Karpas-422 (cell line): ENCODE data around the gene GPR142. TPM values are rescaled to one million over a fixed set of nuclear protein-coding genes. Genes with fewer than 3 reads are reported as not detected.

Source experiments
- DNase-seq: peaks from one replicate; pipeline ENCODE4 v3.0.0-alpha.2; 2015
- H2AFZ ChIP-seq: fragments of 200-600 bp; sonication (generic); 2 replicates; pipeline ENCODE4 v1.6.1; 2014; ENCODE audit warnings: antibody characterized with exemption, low read length, mixed read lengths
- H3K27ac ChIP-seq: fragments of 200-600 bp; sonication (generic); 2 replicates; pipeline ENCODE4 v1.5.1; 2014; ENCODE audit warnings: mild to moderate bottlenecking, low read length, moderate library complexity
- H3K27me3 ChIP-seq: fragments of 200-600 bp; sonication (generic); 2 replicates; pipeline ENCODE4 v1.6.1; 2014; ENCODE audit warnings: low read length, mixed read lengths
- H3K36me3 ChIP-seq: fragments of 200-600 bp; sonication (generic); 2 replicates; pipeline ENCODE4 v1.6.1; 2014; ENCODE audit warnings: low read length, mixed read lengths; ENCODE audit not compliant: insufficient read depth
- H3K4me1 ChIP-seq: fragments of 200-600 bp; sonication (generic); 2 replicates; pipeline ENCODE4 v1.6.1; 2014; ENCODE audit warnings: mild to moderate bottlenecking, low read length, mixed read lengths
- H3K4me2 ChIP-seq: fragments of 200-600 bp; sonication (generic); 2 replicates; pipeline ENCODE4 v1.6.1; 2014; ENCODE audit warnings: low read length, low read depth, mild to moderate bottlenecking; ENCODE audit not compliant: poor library complexity, severe bottlenecking
- H3K4me3 ChIP-seq: fragments of 200-600 bp; sonication (generic); 2 replicates; pipeline ENCODE4 v1.5.1; 2014; ENCODE audit warnings: mild to moderate bottlenecking, antibody characterized with exemption, low read length, mixed read lengths
- H3K79me2 ChIP-seq: fragments of 200-600 bp; sonication (generic); 2 replicates; pipeline ENCODE4 v1.6.1; 2014; ENCODE audit warnings: mild to moderate bottlenecking, low read length, mixed read lengths
- H3K9ac ChIP-seq: fragments of 200-600 bp; sonication (generic); 2 replicates; pipeline ENCODE4 v1.6.0; 2014; ENCODE audit warnings: low read length
- H3K9me2 ChIP-seq: fragments of 200-600 bp; sonication (generic), shearing (Covaris generic); replicated peaks from 2 replicates; pipeline ENCODE4 v1.6.0; 2014; ENCODE audit warnings: mild to moderate bottlenecking, low read length, moderate library complexity; ENCODE audit not compliant: insufficient read depth
- H3K9me3 ChIP-seq: fragments of 300-700, 200-600 bp; sonication (generic); 2 replicates; pipeline ENCODE4 v1.6.1; 2014; ENCODE audit warnings: low read length, mixed read lengths
- H4K20me1 ChIP-seq: fragments of 200-600 bp; sonication (generic); 2 replicates; pipeline ENCODE4 v1.6.1; 2014; ENCODE audit warnings: mild to moderate bottlenecking, antibody characterized with exemption, low read length, low read depth; ENCODE audit not compliant: insufficient read depth
- total RNA-seq: library from RNA; depleted of rRNA; stranded (reverse); fragments of >200 nt; shearing (Covaris generic); gene quantifications from 2 replicates; pipeline ENCODE4 v1.2.3, GENCODE V29; 2014; ENCODE audit warnings: low replicate concordance

Gene GPR142
- total RNA-seq, 1 experiment from 2014 or later = not detected

DNA sequence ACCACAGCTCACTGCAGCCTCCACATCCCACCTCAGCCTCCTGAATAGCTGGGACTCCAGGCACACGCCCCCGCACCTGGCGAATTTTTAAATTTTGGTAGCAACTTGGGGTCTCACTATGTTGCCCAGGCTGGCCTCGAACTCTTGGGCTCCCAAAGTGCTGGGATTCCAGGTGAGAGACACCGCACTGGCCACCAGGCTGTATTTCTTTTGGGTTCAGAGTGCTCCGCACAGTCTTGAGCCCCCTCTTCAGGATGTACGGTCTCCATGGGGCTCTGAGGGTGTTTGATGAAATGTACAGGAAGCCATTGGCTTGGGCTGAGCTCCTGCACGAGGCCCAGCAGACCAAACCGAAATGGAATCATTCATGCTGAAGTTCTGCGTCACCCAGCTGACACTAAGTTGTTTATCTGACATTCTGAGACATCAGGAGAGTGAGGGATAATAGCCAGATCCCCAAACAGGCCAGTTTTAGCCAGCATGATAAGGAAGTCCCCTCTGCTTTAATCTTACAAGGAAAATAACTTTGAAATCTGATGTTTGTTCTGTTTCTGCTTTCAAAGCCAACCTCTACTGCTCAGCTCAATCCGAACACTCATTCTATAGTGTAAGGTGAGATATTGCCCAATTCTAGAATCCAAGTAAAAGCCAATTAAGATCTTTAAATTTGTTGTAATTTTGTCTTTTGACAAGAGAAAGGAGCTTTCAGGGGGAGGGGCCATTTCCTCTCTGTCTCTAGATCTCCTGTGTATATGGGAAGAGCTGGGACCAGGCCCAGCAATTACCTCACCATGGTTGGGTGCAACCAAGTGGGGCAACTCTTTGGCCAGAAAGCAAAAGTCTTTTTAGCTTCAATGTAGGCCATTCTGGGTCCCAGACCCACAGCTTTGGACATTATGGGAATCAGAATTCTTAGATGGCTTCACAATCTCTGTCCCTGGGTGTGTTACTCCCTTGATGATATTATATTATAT is 23.7 kb downstream of the GPR142 start:
- H3K36me3 ChIP-seq = no peaks in the 10 kb centered on the region
- no peaks in the 10 kb centered on the region for H3K4me1 ChIP-seq
- no peaks in the 10 kb centered on the region for H3K27me3 ChIP-seq
- H3K4me3 ChIP-seq = no peak overlapping the region
- no peak overlapping the region for H2AFZ ChIP-seq
- H3K79me2 ChIP-seq = no peaks in the 10 kb centered on the region
- no peak overlapping the region for H3K27ac ChIP-seq
- no peak for DNase-seq
- no peaks in the 10 kb centered on the region for H4K20me1 ChIP-seq
- H3K9ac ChIP-seq = no peak overlapping the region
- no peaks in the 10 kb centered on the region for H3K9me2 ChIP-seq
- H3K9me3 ChIP-seq = no peaks in the 10 kb centered on the region
- H3K4me2 ChIP-seq = no peak overlapping the region

- Histone ChIP-seq H3K4me3 (no peak overlapping the region), H3K36me3 (no peaks in the 10 kb centered on the region), H3K4me2 (no peak overlapping the region), H3K9me2 (no peaks in the 10 kb centered on the region), H4K20me1 (no peaks in the 10 kb centered on the region), H2AFZ (no peak overlapping the region), H3K4me1 (no peaks in the 10 kb centered on the region), H3K27ac (no peak overlapping the region), H3K79me2 (no peaks in the 10 kb centered on the region), H3K9ac (no peak overlapping the region), H3K27me3 (no peaks in the 10 kb centered on the region), H3K9me3 (no peaks in the 10 kb centered on the region)
- no peak for DNase-seq
Observed at GRCh38 chr17:74391771-74392170, 24.5 kb downstream of the GPR142 start.

- H3K79me2 ChIP-seq = no peaks in the 10 kb centered on the region
- no peak overlapping the region for H2AFZ ChIP-seq
- no peak overlapping the region for H3K4me2 ChIP-seq
Observed at GRCh38 chr17:74392848-74393247, 25.5 kb downstream of the GPR142 start.

DNA sequence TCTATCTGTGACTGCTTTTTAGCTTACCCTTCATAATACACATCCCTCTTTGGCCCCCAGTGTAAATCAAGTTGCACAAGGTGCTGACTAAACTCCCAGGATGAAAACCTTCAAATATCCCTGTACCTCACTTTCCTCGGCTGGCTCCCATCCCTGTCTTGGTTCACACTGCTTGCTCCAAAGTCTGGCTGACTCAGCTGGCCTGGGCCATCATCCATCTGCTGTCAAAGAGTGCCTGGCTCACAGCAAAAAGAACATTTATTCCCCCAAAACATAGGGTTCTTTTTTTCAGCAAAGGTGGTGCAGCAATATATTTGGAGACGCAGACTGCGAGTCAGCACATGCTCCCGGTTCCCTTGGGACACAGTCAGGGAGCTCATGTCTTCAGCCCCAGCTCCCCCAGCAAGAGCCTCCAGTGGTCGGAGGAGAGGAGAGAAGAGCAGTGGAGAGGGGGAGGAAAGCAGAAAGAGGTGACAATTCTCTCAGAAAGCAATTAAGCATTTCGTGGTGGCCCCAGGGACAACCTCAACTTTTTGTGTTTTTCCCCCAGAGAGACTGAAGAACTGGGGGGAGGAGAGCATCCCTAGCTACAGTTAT is 26.1 kb downstream of the GPR142 start:
- no peak for DNase-seq
- no peaks in the 10 kb centered on the region for H4K20me1 ChIP-seq
- H3K27me3 ChIP-seq = no peaks in the 10 kb centered on the region
- no peak overlapping the region for H3K4me3 ChIP-seq
- H2AFZ ChIP-seq = no peak overlapping the region
- no peaks in the 10 kb centered on the region for H3K9me3 ChIP-seq
- H3K79me2 ChIP-seq = no peaks in the 10 kb centered on the region
- no peaks in the 10 kb centered on the region for H3K4me1 ChIP-seq
- no peaks in the 10 kb centered on the region for H3K9me2 ChIP-seq
- no peak overlapping the region for H3K9ac ChIP-seq
- H3K27ac ChIP-seq = no peak overlapping the region
- H3K36me3 ChIP-seq = no peaks in the 10 kb centered on the region
- no peak overlapping the region for H3K4me2 ChIP-seq

More at GRCh38 chr17:74392848-74393247, 25.5 kb downstream of the GPR142 start:
- Histone ChIP-seq H3K9ac (no peak overlapping the region), H3K9me2 (no peaks in the 10 kb centered on the region), H3K4me1 (no peaks in the 10 kb centered on the region), H3K27me3 (no peaks in the 10 kb centered on the region), H3K9me3 (no peaks in the 10 kb centered on the region), H4K20me1 (no peaks in the 10 kb centered on the region), H3K4me3 (no peak overlapping the region), H3K36me3 (no peaks in the 10 kb centered on the region), H3K27ac (no peak overlapping the region)
- DNase-seq = peak; percentile 57

- H3K36me3 ChIP-seq = no peaks in the 10 kb centered on the region
- no peak overlapping the region for H3K4me3 ChIP-seq
- no peaks in the 10 kb centered on the region for H4K20me1 ChIP-seq
- H3K9ac ChIP-seq = no peak overlapping the region
- no peaks in the 10 kb centered on the region for H3K79me2 ChIP-seq
- H3K9me3 ChIP-seq = no peaks in the 10 kb centered on the region
- H2AFZ ChIP-seq = no peak overlapping the region
- no peaks in the 10 kb centered on the region for H3K27me3 ChIP-seq
- H3K4me1 ChIP-seq = no peaks in the 10 kb centered on the region
- H3K4me2 ChIP-seq = no peak overlapping the region
- H3K27ac ChIP-seq = no peak overlapping the region
- DNase-seq = no peak
- no peaks in the 10 kb centered on the region for H3K9me2 ChIP-seq
Observed at GRCh38 chr17:74394275-74394950, 27.1 kb downstream of the GPR142 start.

DNA sequence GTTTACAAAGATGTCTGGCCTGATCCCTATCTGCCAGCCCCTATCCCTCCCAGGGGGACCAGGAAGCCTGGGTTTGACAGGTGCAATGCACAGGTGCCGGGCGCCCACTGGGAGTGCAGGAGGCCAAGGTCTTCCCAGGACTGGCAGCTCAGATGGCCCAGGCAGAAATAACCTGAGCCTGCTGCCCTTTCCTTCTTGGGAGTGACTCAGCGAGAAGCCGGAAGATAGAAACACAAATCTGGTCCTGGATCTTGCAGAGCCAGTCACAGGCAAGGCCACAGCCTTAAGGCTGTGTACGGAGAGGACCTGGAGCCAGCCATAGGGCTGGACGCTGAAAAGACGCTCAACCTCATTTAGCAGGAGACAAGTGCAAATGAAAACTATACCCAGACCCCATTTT is 27.7 kb downstream of the GPR142 start:
- Histone ChIP-seq H4K20me1 (no peaks in the 10 kb centered on the region), H3K4me1 (no peaks in the 10 kb centered on the region), H3K36me3 (no peaks in the 10 kb centered on the region), H3K79me2 (no peaks in the 10 kb centered on the region), H3K9me2 (no peaks in the 10 kb centered on the region), H3K4me2 (no peak overlapping the region), H2AFZ (no peak overlapping the region), H3K27me3 (no peaks in the 10 kb centered on the region), H3K9ac (no peak overlapping the region), H3K27ac (no peak overlapping the region), H3K9me3 (no peaks in the 10 kb centered on the region), H3K4me3 (no peak overlapping the region)
- DNase-seq = no peak

DNA sequence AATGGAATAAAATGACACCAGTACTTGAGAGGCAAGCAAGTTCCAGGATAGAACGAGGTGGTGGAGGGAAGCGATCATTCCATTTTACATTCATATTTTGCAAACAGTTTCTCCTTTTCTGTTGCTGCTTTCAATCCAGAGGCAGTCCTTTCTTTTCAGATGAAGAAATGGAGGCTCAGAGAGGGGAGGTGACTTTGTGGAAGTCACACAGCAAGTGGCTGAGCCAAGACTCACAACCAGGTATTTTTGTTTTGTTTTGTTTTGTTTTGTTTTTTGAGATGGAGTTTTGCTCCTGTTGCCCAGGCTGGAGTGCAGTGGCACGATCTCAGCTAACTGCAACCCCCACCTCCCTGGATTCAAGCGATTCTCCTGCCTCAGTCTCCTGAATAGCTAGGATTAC is 29.3 kb downstream of the GPR142 start:
- no peaks in the 10 kb centered on the region for H3K36me3 ChIP-seq
- no peak overlapping the region for H3K9ac ChIP-seq
- no peaks in the 10 kb centered on the region for H4K20me1 ChIP-seq
- H3K79me2 ChIP-seq = no peaks in the 10 kb centered on the region
- no peak overlapping the region for H3K27ac ChIP-seq
- H3K4me1 ChIP-seq = no peaks in the 10 kb centered on the region
- no peaks in the 10 kb centered on the region for H3K27me3 ChIP-seq
- H3K4me3 ChIP-seq = no peak overlapping the region
- H3K9me3 ChIP-seq = no peaks in the 10 kb centered on the region
- no peak for DNase-seq
- no peaks in the 10 kb centered on the region for H3K9me2 ChIP-seq
- no peak overlapping the region for H3K4me2 ChIP-seq
- no peak overlapping the region for H2AFZ ChIP-seq

GRCh38 chr17:74402048-74402447 is 34.7 kb downstream of the GPR142 start:
- Histone ChIP-seq H3K36me3 (no peaks in the 10 kb centered on the region), H3K4me1 (no peaks in the 10 kb centered on the region), H3K27me3 (no peaks in the 10 kb centered on the region), H3K4me2 (no peak overlapping the region), H3K79me2 (no peaks in the 10 kb centered on the region), H3K9me3 (no peaks in the 10 kb centered on the region), H3K9me2 (no peaks in the 10 kb centered on the region), H4K20me1 (no peaks in the 10 kb centered on the region), H2AFZ (no peak overlapping the region), H3K4me3 (no peak overlapping the region), H3K9ac (no peak overlapping the region), H3K27ac (no peak overlapping the region)
- DNase-seq = no peak
